HG03066 (cell line): ENCODE measurements around the gene CDH23.

ENCODE experiments used
- ATAC-seq: cut with Tn5 transposase; IDR thresholded peaks from one replicate; pipeline ENCODE4 v1.9.1; 2021; ENCODE audit warnings: low read depth; ENCODE audit not compliant: unreplicated experiment

Gene CDH23

DNA sequence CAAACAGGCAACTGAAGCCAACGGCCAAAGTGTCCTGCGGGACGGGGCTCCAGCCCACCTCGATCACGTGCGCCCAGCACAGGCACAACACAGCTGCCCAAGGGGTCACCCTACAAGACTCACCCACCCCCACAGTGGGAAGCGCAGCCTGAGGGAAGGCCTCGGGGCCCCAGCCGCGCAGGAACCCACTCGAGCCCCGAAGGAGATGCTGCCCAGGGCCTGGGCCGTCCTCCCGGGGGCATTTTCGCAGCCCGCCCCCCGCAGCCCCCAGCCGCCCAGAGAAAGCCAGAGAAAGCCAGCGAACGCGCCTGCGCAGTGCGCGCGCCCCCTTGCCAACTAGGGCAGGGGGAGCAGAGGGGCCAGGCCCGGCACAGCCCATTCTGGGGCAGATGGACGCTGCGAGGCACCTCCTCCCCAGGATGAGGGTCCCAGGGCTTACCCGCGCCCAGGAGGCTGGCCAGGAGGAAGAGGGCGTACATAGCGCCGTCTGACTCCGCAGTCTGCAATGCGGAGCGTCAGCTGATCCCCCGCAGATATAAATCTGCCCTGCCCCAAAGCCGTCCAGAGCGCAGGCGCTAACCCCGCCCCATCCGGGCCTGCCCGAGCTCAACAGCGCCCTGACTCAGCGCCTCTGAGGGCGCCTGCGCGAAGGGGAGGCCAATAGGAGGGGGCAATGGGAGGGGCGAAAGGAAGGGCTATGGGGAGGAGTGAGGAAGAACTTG lies 454.2 kb downstream of the CDH23 start, which contains the start of gene PSAP:
Gene PSAP, minus strand, starts transcription at position 509 of the 722 bp plus-strand sequence. Its CDS starts 30 bp downstream, at position 479.
- peak; percentile 91 for ATAC-seq

- peak; percentile 18 for ATAC-seq
Measured at GRCh38 chr10:71851465-71852095, 454.9 kb downstream of the CDH23 start.

- ATAC-seq, result no peak
Measured at GRCh38 chr10:71852355-71852937, 455.7 kb downstream of the CDH23 start.

DNA sequence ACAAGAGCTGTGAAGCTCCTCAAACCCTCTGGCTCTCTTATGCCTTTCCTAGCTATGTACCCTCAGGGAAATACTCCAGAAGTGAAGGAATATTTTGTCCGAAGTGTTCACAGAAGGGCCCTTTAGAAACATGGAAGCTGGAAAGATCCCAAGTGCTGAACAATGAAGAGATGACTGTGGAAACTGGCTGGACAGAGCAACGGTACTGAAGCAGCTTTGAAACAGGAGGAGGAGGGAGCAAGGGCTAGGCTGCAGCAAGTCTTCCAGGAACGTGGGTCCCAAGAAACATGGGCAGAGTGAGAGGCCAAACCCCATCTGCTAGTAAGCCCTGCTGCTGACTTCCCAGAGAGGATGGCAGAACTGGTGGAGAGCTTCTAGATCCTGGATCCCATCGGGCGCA lies 457.3 kb downstream of the CDH23 start:
- ATAC-seq, result no peak

DNA sequence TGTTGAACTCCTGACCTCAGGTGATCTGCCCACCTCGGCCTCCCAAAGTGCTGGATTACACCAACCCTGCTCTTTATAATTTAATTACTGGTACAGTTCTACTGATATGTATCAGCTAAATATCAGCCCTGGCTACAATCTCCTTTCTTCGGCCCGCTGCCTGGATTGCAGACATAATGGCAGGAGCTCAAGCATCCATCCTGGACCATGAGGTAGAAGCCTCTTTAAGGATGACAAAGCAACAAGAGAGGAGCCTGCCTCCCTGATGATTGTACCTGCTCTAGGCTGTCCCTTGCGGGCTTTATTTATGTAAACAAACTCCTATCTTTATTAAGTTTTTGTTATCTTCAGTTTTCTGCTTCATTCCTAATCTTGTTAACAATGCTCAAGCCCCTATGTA lies 459.9 kb downstream of the CDH23 start:
- ATAC-seq, result no peak

GRCh38 chr10:71857934-71858890 lies 461.5 kb downstream of the CDH23 start:
- no peak for ATAC-seq

DNA sequence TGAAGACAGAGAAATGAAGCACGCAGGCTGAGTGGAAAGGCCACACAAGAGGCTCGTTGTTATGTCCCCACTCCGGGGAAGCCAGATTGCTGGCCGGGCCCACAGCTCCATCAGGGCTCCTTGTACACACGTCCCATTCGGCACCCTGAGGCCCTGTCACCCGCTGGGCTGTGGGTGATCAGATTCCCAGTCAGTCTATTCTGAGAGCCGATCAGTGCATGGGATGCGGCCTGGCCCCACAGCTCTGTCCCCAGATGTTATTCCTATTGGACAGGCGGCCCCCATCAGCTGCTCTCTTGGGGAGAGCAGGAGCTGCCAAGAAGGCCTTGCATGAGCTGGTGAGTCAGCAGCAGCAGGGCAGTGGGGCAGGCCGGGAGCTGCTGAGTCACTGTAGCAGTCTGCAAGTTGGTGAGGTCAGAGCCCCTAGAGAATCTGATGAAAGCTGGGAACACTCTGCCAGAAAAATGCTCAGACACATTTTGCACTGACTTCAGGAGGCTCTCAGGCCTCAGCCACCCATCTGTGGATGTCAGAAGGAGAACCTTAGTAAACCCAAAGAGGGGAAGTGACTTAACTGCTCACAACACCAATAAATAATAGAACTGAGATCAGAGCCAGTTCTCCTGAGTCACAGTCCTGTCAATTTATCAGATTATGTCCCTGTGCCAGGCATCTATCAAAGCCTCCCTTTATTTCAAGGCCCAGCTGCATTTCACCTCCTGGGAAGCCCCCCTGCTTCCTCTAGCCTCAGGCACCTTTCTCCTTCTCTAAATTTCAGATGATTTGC lies 463.7 kb downstream of the CDH23 start:
- no peak for ATAC-seq

GRCh38 chr10:71863203-71863602 lies 466.5 kb downstream of the CDH23 start:
- no peak for ATAC-seq

- ATAC-seq, result no peak
Measured at GRCh38 chr10:71864911-71865361, 468.2 kb downstream of the CDH23 start.
